ENCODE results near the gene MIPEP.
A peak's percentile ranks its signal among the peaks of the same experiment; 100 is the strongest.

The MIPEP gene

GRCh38 chr13:23715092-23715761, 174.0 kb downstream of the MIPEP start:
- DNase-seq (ENCODE audit: low spot score), result no peak

DNA sequence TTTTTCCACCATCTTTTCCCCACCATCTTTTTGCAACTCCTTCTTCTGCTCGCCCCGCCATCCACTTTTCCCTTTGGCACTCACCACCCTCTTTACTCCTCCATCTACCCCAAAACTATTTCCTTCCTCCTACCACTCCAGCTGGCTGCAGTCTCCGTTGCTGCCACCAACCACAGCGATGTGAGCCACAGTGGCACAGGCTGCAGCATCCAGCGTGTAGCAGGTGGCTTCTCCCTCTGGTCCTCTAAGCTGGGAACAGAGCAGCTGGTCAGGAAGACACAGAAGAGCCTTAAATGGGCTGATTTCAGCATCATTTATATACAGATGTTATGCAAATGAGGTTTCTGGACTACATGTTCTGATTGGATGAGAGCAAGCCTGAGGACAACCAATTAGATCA, 174.5 kb downstream of the MIPEP start:
- no peak for DNase-seq (ENCODE audit: low spot score)

DNA sequence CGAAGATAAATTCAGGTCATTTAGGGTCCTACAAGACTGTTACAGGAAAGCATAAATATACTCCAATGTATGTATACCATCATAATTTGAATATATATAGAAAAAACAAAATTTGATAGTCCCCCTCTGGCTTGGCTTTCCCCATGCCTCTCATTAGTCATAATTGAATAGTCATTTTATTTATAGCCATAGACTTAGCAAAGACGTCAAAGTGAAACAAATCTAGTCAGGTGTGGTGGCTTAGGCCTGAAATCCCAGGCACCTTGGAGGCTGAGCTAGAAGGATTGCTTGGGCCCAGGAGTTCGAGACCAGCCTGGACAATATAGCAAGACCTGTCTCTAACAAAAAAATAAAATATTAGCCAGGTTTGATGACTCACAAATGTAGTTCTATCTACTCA, 177.8 kb downstream of the MIPEP start:
- DNase-seq (ENCODE audit: low spot score), result no peak

- DNase-seq (ENCODE audit: low spot score), result no peak
Observed at GRCh38 chr13:23710366-23710765, 178.8 kb downstream of the MIPEP start.

GRCh38 chr13:23709536-23709935, 179.7 kb downstream of the MIPEP start:
- peak; percentile 42 for DNase-seq (ENCODE audit: low spot score)

GRCh38 chr13:23707674-23708073, 181.5 kb downstream of the MIPEP start:
- no peak for DNase-seq (ENCODE audit: low spot score)

DNA sequence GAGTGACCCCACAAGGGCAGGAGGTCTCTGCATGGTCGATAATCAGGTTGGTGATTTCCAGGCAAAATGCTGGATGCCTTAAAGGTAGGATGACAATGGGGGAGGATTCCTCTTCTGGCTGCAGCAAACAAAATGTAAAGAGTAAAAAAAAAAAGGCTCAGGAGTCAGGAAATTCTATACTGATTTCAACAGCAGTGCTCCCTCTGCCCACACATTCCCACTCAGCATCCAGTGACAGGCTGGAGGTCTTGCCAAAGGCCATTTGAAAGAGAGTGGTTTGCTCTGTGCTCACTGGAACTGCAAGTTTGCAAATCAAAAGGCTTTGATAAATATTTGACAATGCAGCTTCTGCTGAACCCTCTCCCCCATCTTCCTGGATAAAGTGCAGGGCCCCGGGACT, 183.6 kb downstream of the MIPEP start:
- no peak for DNase-seq (ENCODE audit: low spot score)

DNA sequence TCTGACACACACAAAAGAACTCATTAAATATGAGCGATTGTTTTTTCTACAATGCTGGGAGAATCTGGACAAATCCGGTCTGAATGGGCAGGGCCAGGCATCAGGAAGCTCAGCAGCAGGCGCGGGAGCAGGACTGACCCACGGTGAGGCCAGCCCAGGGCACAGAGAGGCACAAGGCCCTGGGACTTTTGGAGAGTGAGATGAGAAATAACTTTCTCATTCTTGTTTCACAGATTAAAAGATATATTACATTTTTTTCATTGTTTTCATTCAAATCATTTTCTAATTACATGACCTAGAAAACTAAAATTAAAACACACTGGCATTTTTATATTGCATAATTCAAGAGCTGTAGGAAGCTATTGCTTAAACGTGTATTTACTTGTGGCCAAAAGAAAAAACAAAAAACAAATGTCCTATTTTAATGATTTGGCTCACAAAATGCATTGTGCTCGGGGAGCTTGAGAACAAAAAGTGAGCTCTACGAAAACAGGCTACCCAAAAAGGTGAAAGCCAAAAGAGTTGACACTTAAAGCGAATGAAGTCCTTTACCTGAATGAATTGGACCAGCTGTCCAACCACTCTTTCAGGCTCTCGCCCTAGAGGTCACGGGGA, 185.8 kb downstream of the MIPEP start:
- DNase-seq (ENCODE audit: low spot score), result no peak

- peak; percentile 75 for DNase-seq (ENCODE audit: low spot score)
Observed at GRCh38 chr13:23701636-23702035, 187.6 kb downstream of the MIPEP start.

GRCh38 chr13:23701186-23701585, 188.0 kb downstream of the MIPEP start:
- DNase-seq (ENCODE audit: low spot score), result no peak

DNA sequence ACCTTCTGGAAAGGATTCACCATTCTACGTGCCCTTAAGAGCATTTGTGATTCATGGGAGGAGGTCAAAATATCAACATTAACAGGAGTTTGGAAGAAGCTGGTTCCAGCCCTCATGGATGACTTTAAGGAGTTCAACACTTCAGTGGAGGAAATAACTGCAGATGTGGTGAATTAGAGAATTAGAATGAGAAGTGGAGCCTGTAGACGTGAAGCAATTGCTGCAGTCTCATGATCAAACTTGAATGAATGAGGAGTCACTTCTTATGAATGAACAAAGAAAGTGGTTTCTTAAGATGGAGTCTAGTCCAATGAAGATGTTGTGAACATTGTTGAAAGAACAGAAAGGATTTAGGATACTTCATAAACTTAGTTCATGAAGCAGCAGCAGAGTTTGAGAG, 189.9 kb downstream of the MIPEP start:
- DNase-seq (ENCODE audit: low spot score), result no peak

- DNase-seq (ENCODE audit: low spot score), result no peak
Observed at GRCh38 chr13:23697772-23698313, 191.4 kb downstream of the MIPEP start.

DNA sequence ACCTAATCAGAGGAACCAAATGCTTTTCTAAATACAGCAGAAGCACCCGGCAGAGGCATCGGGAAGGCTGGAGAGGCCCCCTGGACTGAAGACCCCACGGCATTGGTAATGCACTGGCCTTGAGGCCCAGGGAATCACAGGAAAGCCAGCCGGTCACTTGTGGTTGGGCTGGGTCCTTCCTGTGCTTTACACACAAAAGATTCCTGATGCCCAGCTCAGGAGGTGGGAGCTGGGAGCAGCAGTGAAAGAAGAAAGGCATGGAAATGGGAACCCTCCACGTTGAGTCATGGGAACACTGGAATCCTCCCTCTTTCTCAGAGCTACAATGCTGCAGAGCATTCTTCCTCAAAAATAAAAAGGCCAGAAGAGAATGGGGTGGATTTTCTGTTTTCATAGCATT, 192.6 kb downstream of the MIPEP start:
- DNase-seq (ENCODE audit: low spot score), result no peak

- DNase-seq (ENCODE audit: low spot score), result no peak
Observed at GRCh38 chr13:23695711-23696464, 193.3 kb downstream of the MIPEP start.

DNA sequence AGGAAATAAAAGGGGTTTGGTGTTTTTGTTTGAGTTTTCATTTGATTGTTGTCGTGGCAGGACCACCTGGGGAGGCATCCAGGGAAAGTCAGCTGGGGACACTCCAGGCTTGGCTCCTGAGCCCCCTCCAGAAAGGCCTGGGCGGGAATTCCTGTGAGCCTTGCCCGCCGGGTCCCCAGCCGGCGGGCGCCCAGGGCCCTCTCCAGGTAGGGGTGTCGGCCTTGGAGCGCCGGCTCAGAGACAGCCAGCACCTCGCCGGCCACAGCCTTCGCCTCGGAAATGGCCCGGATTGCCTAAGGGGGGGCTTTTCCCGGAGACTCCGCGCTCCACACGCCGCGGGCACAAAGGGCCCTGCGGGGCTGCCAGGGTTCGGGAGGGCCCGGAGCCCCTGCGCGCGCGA, 194.0 kb downstream of the MIPEP start:
- no peak for DNase-seq (ENCODE audit: low spot score)

GRCh38 chr13:23692816-23693215, 196.4 kb downstream of the MIPEP start:
- no peak for DNase-seq (ENCODE audit: low spot score)

GRCh38 chr13:23690668-23691067, 198.5 kb downstream of the MIPEP start:
- DNase-seq (ENCODE audit: low spot score), result no peak

DNA sequence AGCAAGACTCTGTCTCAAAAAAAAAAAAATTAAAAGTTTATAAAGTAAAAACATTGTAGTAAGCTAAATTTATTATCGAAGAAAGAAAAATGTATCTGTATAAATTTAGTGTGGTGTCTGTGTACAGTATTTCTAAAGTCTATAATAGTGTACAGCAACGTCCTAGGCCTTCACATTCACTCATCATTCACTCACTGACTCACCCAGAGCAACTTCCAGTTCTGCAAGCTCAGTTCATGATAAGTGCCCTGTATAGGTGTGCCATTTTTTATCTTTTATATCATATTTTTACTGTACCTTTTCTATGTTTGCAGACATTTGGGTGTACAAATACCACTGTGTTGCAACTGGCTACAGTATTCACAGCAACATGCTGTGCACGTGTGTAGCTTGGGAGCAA, 200.9 kb downstream of the MIPEP start:
- DNase-seq (ENCODE audit: low spot score), result no peak

DNA sequence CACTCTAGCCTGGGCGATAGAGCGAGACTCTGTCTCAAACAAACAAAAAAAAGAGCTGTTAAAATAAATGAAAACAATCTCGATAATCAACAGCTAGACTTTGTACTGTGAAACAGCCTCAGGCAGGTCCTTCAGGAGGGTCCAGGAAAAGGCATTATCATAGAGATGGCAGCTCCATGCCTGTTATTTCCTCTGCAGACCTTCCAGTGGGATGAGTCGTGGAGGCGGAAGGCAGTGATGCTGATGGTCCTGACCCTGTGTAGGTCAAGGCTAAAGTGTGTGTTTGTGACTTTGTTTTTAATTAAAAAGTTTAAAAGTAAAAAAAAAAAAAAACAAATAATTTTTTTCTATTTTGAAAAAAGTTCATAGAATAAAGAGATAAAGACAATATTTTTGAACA, 201.6 kb downstream of the MIPEP start:
- DNase-seq (ENCODE audit: low spot score), result no peak

- no peak for DNase-seq (ENCODE audit: low spot score)
Observed at GRCh38 chr13:23686948-23687347, 202.3 kb downstream of the MIPEP start.

DNA sequence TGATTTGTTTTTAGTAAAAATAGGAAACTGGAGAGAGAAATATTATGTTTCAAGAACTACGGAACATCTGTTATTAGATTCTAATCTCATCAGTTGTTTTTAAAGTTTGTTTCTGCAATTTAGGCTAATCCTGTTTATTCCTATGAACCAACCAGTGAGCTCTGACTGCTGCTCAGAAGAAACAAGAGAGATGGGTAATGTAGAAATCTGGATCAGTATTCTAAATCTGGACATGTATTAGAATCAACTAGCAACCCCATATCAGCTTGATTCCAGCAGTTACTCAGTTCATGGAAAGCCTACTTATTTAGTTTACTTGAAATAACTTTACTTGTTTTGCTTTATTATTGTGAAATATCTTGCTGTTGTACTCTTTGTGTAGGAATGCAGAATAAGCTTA, 203.8 kb downstream of the MIPEP start:
- no peak for DNase-seq (ENCODE audit: low spot score)

- no peak for DNase-seq (ENCODE audit: low spot score)
Observed at GRCh38 chr13:23684647-23685046, 204.6 kb downstream of the MIPEP start.

GRCh38 chr13:23683084-23683483, 206.1 kb downstream of the MIPEP start:
- DNase-seq (ENCODE audit: low spot score), result no peak
